HEK293 (cell line): ENCODE results near the gene SLC26A4.

Experiments
- CTCF ChIA-PET: fragments of 350-600 bp; formaldehyde crosslinking; extraction: SDS; loops from one replicate; lab custom pipeline; 2021; ENCODE audit warnings: antibody characterized with exemption; lab: Yijun Ruan, JAX
- POLR2A ChIA-PET: fragments of 300-600 bp; formaldehyde crosslinking; extraction: SDS; loops from one replicate; lab custom pipeline; 2020; ENCODE audit warnings: antibody characterized with exemption, inconsistent platforms; lab: Yijun Ruan, JAX
- H3K27ac ChIP-seq: fragments of 200-500 bp; sonication (Bioruptor generic); 2 replicates; pipeline ENCODE4 v1.5.1; 2014; ENCODE audit warnings: low read depth, low read length, control low read depth, inconsistent platforms; ENCODE audit errors: extremely low read depth
- H3K36me3 ChIP-seq, 2 experiments: fragments of 200-500 bp in 1 of 2; sonication (Bioruptor generic) in 1 of 2; 1 replicate in 1 of 2; 2 replicates in 1 of 2; pipeline ENCODE4 v1.5.1; 2014 to 2017; ENCODE audit warnings: inconsistent platforms in 2 of 2, low read length in 2 of 2; ENCODE audit not compliant: control insufficient read depth in 2 of 2, insufficient read depth in 1 of 2
- H3K4me1 ChIP-seq: fragments of 200-500 bp; sonication (Bioruptor generic); 2 replicates; pipeline ENCODE4 v1.5.1; 2014; ENCODE audit warnings: mild to moderate bottlenecking, low read length, inconsistent platforms; ENCODE audit not compliant: control insufficient read depth, insufficient read depth
- H3K4me3 ChIP-seq: 2 replicates; pipeline ENCODE4 v1.5.1; 2011; ENCODE audit warnings: low read depth, mild to moderate bottlenecking, control low read depth, low read length, moderate library complexity
- H3K9me3 ChIP-seq: fragments of 200-500 bp; sonication (Bioruptor generic); 2 replicates; pipeline ENCODE4 v1.5.1; 2014; ENCODE audit warnings: low read depth, low read length, inconsistent platforms; ENCODE audit not compliant: control insufficient read depth, insufficient read depth
- GLIS1 ChIP-seq: fragments of 450-650 bp; formaldehyde crosslinking; IDR thresholded peaks from 2 replicates; pipeline ENCODE4 v1.5.1; 2016; ENCODE audit warnings: missing biosample characterization, missing genetic modification characterization
- IKZF3 ChIP-seq: fragments of 450-650 bp; IDR thresholded peaks from 2 replicates; pipeline ENCODE4 v1.5.0; 2018; ENCODE audit warnings: missing biosample characterization, mild to moderate bottlenecking, missing genetic modification characterization, moderate library complexity
- KLF1 ChIP-seq: fragments of 450-650 bp; formaldehyde crosslinking; IDR thresholded peaks from 2 replicates; pipeline ENCODE4 v1.5.1; 2016; ENCODE audit warnings: missing biosample characterization, missing genetic modification characterization
- PRDM4 ChIP-seq: fragments of 450-650 bp; formaldehyde crosslinking; IDR thresholded peaks from 2 replicates; pipeline ENCODE4 v1.5.1; 2017; ENCODE audit warnings: missing biosample characterization, missing genetic modification characterization
- SCRT1 ChIP-seq: fragments of 450-650 bp; formaldehyde crosslinking; IDR thresholded peaks from 2 replicates; pipeline ENCODE4 v1.5.1; 2016; ENCODE audit warnings: missing biosample characterization, missing genetic modification characterization, borderline replicate concordance
- ZFP37 ChIP-seq: fragments of 450-650 bp; formaldehyde crosslinking; IDR thresholded peaks from 2 replicates; pipeline ENCODE4 v1.5.1; 2016; ENCODE audit warnings: missing biosample characterization, missing genetic modification characterization
- ZIC2 ChIP-seq: fragments of 450-650 bp; formaldehyde crosslinking; IDR thresholded peaks from 2 replicates; pipeline ENCODE4 v1.5.1; 2016; ENCODE audit warnings: missing biosample characterization, missing genetic modification characterization
- ZNF2 ChIP-seq: fragments of 450-650 bp; formaldehyde crosslinking; IDR thresholded peaks from 2 replicates; pipeline ENCODE4 v1.5.1; 2016; ENCODE audit warnings: missing biosample characterization, missing genetic modification characterization
- ZNF202 ChIP-seq: fragments of 450-650 bp; formaldehyde crosslinking; IDR thresholded peaks from 2 replicates; pipeline ENCODE4 v1.5.1; 2016; ENCODE audit warnings: missing biosample characterization, missing genetic modification characterization, borderline replicate concordance
- ZNF24 ChIP-seq: fragments of 450-650 bp; formaldehyde crosslinking; IDR thresholded peaks from 2 replicates; pipeline ENCODE4 v1.5.1; 2016; ENCODE audit warnings: missing biosample characterization, missing genetic modification characterization
- ZNF423 ChIP-seq: fragments of 450-650 bp; formaldehyde crosslinking; IDR thresholded peaks from 2 replicates; pipeline ENCODE4 v1.5.1; 2016; ENCODE audit warnings: missing biosample characterization, missing genetic modification characterization
- ZNF473 ChIP-seq: fragments of 450-650 bp; formaldehyde crosslinking; IDR thresholded peaks from 2 replicates; pipeline ENCODE4 v1.5.1; 2017; ENCODE audit warnings: missing biosample characterization, missing genetic modification characterization
- ZNF501 ChIP-seq: fragments of 450-650 bp; formaldehyde crosslinking; IDR thresholded peaks from 2 replicates; pipeline ENCODE4 v1.5.1; 2016; ENCODE audit warnings: missing biosample characterization, missing genetic modification characterization
- ZNF514 ChIP-seq: fragments of 450-650 bp; formaldehyde crosslinking; IDR thresholded peaks from 2 replicates; pipeline ENCODE4 v1.5.1; 2016; ENCODE audit warnings: missing biosample characterization, missing genetic modification characterization
- ZNF529 ChIP-seq: fragments of 450-650 bp; formaldehyde crosslinking; IDR thresholded peaks from 2 replicates; pipeline ENCODE4 v1.5.1; 2017; ENCODE audit warnings: missing genetic modification characterization, missing biosample characterization; ENCODE audit not compliant: insufficient replicate concordance
- ZNF600 ChIP-seq: fragments of 450-650 bp; formaldehyde crosslinking; IDR thresholded peaks from 2 replicates; pipeline ENCODE4 v1.5.1; 2016; ENCODE audit warnings: missing biosample characterization, missing genetic modification characterization
- ZNF610 ChIP-seq: fragments of 450-650 bp; formaldehyde crosslinking; IDR thresholded peaks from 2 replicates; pipeline ENCODE4 v1.5.1; 2016; ENCODE audit warnings: missing biosample characterization, missing genetic modification characterization, borderline replicate concordance
- ZNF664 ChIP-seq: fragments of 450-650 bp; formaldehyde crosslinking; IDR thresholded peaks from 2 replicates; pipeline ENCODE4 v1.5.1; 2016; ENCODE audit warnings: missing biosample characterization, missing genetic modification characterization
- ZNF692 ChIP-seq: fragments of 450-650 bp; formaldehyde crosslinking; IDR thresholded peaks from 2 replicates; pipeline ENCODE4 v1.5.1; 2016; ENCODE audit warnings: missing biosample characterization, missing genetic modification characterization
- ZNF707 ChIP-seq: fragments of 450-650 bp; formaldehyde crosslinking; IDR thresholded peaks from 2 replicates; pipeline ENCODE4 v1.5.1; 2016; ENCODE audit warnings: missing biosample characterization, missing genetic modification characterization
- ZNF792 ChIP-seq: fragments of 450-650 bp; formaldehyde crosslinking; IDR thresholded peaks from 2 replicates; pipeline ENCODE4 v1.5.1; 2016; ENCODE audit warnings: missing biosample characterization, missing genetic modification characterization
- ZNF837 ChIP-seq: fragments of 450-650 bp; formaldehyde crosslinking; IDR thresholded peaks from 2 replicates; pipeline ENCODE4 v1.5.1; 2016; ENCODE audit warnings: missing biosample characterization, missing genetic modification characterization
- TF ChIP-seq, protein P1 (sequence below): fragments of 450-650 bp; formaldehyde crosslinking; IDR thresholded peaks from 2 replicates; pipeline ENCODE4 v1.5.1; 2016; ENCODE audit warnings: missing biosample characterization, missing genetic modification characterization
- TF ChIP-seq, protein P2 (sequence below): fragments of 450-650 bp; formaldehyde crosslinking; IDR thresholded peaks from 2 replicates; pipeline ENCODE4 v1.5.1; 2016; ENCODE audit warnings: missing biosample characterization, missing genetic modification characterization
- TF ChIP-seq, protein P3 (sequence below): fragments of 450-650 bp; formaldehyde crosslinking; optimal IDR thresholded peaks from 2 replicates; pipeline ENCODE3; 2016; ENCODE audit warnings: missing biosample characterization, mild to moderate bottlenecking, missing genetic modification characterization

The SLC26A4 gene

GRCh38 chr7:107661081-107661864, 645 bp downstream of the SLC26A4 start (continued):
- TF ChIP-seq ZFP37 (tag by site-specific recombination) (peak; percentile 77), SCRT1 (tag by site-specific recombination) (peak; percentile 82)

GRCh38 chr7:107661865-107662379, 1.3 kb downstream of the SLC26A4 start:
- CTCF ChIA-PET: interaction anchor here (0.6 kb wide), 2 partner anchors 436 to 454 kb away, joined by 3 read pairs; no protein-coding TSS in a partner anchor
- POLR2A ChIA-PET: interaction anchor here (1.2 kb wide), 1 partner anchor 98 kb away, joined by 5 read pairs; the partner anchor contains the start of genes COG5 and DUS4L
- Histone ChIP-seq H3K4me3 (peak overlapping the region; percentile 57), H3K27ac (no peak overlapping the region; the same call in 1 of the 2 replicates), H3K36me3 (no peaks in the 10 kb centered on the region), H3K9me3 (no peaks in the 10 kb centered on the region), H3K4me1 (no peaks in the 10 kb centered on the region)
- 0 out of 2 replicates have a peak, but pooled peaks have one; percentile 1 for TF ChIP-seq ZNF692 (tag by site-specific recombination)
- peak; percentile 88 for TF ChIP-seq ZNF423
- 0 out of 2 replicates have a peak, but pooled peaks have one; percentile 3 for TF ChIP-seq ZNF2
- no peak for TF ChIP-seq ZNF707 (tag by site-specific recombination)
- TF ChIP-seq ZNF473 (tag by site-specific recombination): no peak
- TF ChIP-seq ZNF501 (tag by site-specific recombination): peak; percentile 12
- TF ChIP-seq ZNF24 (tag by site-specific recombination): 0 out of 2 replicates have a peak, but pooled peaks have one; percentile 36
- TF ChIP-seq, protein P1, sequence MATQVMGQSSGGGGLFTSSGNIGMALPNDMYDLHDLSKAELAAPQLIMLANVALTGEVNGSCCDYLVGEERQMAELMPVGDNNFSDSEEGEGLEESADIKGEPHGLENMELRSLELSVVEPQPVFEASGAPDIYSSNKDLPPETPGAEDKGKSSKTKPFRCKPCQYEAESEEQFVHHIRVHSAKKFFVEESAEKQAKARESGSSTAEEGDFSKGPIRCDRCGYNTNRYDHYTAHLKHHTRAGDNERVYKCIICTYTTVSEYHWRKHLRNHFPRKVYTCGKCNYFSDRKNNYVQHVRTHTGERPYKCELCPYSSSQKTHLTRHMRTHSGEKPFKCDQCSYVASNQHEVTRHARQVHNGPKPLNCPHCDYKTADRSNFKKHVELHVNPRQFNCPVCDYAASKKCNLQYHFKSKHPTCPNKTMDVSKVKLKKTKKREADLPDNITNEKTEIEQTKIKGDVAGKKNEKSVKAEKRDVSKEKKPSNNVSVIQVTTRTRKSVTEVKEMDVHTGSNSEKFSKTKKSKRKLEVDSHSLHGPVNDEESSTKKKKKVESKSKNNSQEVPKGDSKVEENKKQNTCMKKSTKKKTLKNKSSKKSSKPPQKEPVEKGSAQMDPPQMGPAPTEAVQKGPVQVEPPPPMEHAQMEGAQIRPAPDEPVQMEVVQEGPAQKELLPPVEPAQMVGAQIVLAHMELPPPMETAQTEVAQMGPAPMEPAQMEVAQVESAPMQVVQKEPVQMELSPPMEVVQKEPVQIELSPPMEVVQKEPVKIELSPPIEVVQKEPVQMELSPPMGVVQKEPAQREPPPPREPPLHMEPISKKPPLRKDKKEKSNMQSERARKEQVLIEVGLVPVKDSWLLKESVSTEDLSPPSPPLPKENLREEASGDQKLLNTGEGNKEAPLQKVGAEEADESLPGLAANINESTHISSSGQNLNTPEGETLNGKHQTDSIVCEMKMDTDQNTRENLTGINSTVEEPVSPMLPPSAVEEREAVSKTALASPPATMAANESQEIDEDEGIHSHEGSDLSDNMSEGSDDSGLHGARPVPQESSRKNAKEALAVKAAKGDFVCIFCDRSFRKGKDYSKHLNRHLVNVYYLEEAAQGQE (tag by site-specific recombination): no peak
- no peak for TF ChIP-seq ZNF600
- TF ChIP-seq ZIC2 (tag by site-specific recombination): no peak
- TF ChIP-seq, protein P2, sequence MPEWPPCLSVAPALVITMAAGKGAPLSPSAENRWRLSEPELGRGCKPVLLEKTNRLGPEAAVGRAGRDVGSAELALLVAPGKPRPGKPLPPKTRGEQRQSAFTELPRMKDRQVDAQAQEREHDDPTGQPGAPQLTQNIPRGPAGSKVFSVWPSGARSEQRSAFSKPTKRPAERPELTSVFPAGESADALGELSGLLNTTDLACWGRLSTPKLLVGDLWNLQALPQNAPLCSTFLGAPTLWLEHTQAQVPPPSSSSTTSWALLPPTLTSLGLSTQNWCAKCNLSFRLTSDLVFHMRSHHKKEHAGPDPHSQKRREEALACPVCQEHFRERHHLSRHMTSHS (tag by site-specific recombination): no peak
- TF ChIP-seq, protein P3, sequence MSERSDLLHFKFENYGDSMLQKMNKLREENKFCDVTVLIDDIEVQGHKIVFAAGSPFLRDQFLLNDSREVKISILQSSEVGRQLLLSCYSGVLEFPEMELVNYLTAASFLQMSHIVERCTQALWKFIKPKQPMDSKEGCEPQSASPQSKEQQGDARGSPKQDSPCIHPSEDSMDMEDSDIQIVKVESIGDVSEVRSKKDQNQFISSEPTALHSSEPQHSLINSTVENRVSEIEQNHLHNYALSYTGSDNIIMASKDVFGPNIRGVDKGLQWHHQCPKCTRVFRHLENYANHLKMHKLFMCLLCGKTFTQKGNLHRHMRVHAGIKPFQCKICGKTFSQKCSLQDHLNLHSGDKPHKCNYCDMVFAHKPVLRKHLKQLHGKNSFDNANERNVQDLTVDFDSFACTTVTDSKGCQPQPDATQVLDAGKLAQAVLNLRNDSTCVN (tag by site-specific recombination): peak; percentile 28
- TF ChIP-seq ZNF529 (tag by site-specific recombination): no peak
- no peak; the same call in 1 of the 2 replicates for TF ChIP-seq ZFP37 (tag by site-specific recombination)
- TF ChIP-seq ZNF514 (tag by site-specific recombination): no peak
- 0 out of 2 replicates have a peak, but pooled peaks have one; percentile 10 for TF ChIP-seq ZNF610
- no peak for TF ChIP-seq ZNF664 (tag by site-specific recombination)
- no peak for TF ChIP-seq ZNF837
- TF ChIP-seq ZNF792 (tag by site-specific recombination): no peak
- 0 out of 2 replicates have a peak, but pooled peaks have one; percentile 27 for TF ChIP-seq GLIS1 (tag by site-specific recombination)
- TF ChIP-seq ZNF202 (tag by site-specific recombination): no peak
- TF ChIP-seq IKZF3: no peak
- peak; percentile 95 for TF ChIP-seq PRDM4 (tag by site-specific recombination)
- no peak for TF ChIP-seq KLF1
